HepG2 (cell line): Measurements from ENCODE around the gene KDM3A. TPM values are rescaled to one million over a fixed set of nuclear protein-coding genes. Genes with fewer than 3 reads are reported as not detected.

Experiments used
- ATF7 ChIP-seq, 2 experiments: fragments of 450-650 bp in 1 of 2; sonication (generic) in 1 of 2; formaldehyde crosslinking in 1 of 2; IDR thresholded peaks; 2 replicates each; pipeline versions ENCODE4 v1.4.0 to v1.6.1; 2016 to 2020; ENCODE audit warnings: antibody characterized with exemption in 1 of 2, mild to moderate bottlenecking in 1 of 2, missing genetic modification reagents in 1 of 2
- ATM ChIP-seq: fragments of 450-650 bp; IDR thresholded peaks from 2 replicates; pipeline ENCODE4 v1.7.1; 2017; ENCODE audit warnings: mild to moderate bottlenecking, borderline replicate concordance
- CEBPG ChIP-seq: IDR thresholded peaks from 2 replicates; pipeline ENCODE4 v1.6.1; 2016
- FOSL2 ChIP-seq: sonication (generic); formaldehyde crosslinking; IDR thresholded peaks from 2 replicates; pipeline ENCODE4 v1.4.0; 2020; ENCODE audit warnings: missing genetic modification reagents
- KAT8 ChIP-seq: IDR thresholded peaks from 2 replicates; pipeline ENCODE4 v1.6.1; 2016; ENCODE audit warnings: missing genetic modification reagents, missing compliant biosample characterization
- MTA3 ChIP-seq: sonication (generic); formaldehyde crosslinking; IDR thresholded peaks from 2 replicates; pipeline ENCODE4 v1.4.0; 2020; ENCODE audit warnings: missing genetic modification reagents
- NR1H2 ChIP-seq: sonication (generic); formaldehyde crosslinking; IDR thresholded peaks from 2 replicates; pipeline ENCODE4 v1.8.1; 2022; ENCODE audit warnings: low read depth, missing genetic modification reagents, borderline replicate concordance
- SAP130 ChIP-seq: IDR thresholded peaks from 2 replicates; pipeline ENCODE4 v1.6.1; 2016; ENCODE audit warnings: low read depth
- YEATS2 ChIP-seq: sonication (generic); formaldehyde crosslinking; IDR thresholded peaks from 2 replicates; pipeline ENCODE4 v1.4.0; 2020; ENCODE audit warnings: missing genetic modification reagents, borderline replicate concordance
- ZBTB10 ChIP-seq: sonication (generic); formaldehyde crosslinking; IDR thresholded peaks from 2 replicates; pipeline ENCODE4 v1.4.0; 2020; ENCODE audit warnings: missing genetic modification reagents, borderline replicate concordance
- ZNF18 ChIP-seq: sonication (generic); formaldehyde crosslinking; IDR thresholded peaks from 2 replicates; pipeline ENCODE4 v1.8.0; 2022; ENCODE audit warnings: mild to moderate bottlenecking, missing genetic modification reagents; ENCODE audit not compliant: insufficient replicate concordance
- ZNF3 ChIP-seq: IDR thresholded peaks from 2 replicates; pipeline ENCODE4 v1.7.0; 2017; ENCODE audit warnings: inconsistent platforms
- ZNF350 ChIP-seq: sonication (generic); formaldehyde crosslinking; IDR thresholded peaks from 2 replicates; pipeline ENCODE4 v1.4.0; 2020; ENCODE audit warnings: mild to moderate bottlenecking, low read depth, missing genetic modification reagents, borderline replicate concordance
- ZNF512 ChIP-seq: sonication (generic); formaldehyde crosslinking; IDR thresholded peaks from 2 replicates; pipeline ENCODE4 v1.4.0; 2020; ENCODE audit warnings: mild to moderate bottlenecking, missing genetic modification reagents
- ZNF670 ChIP-seq: sonication (generic); formaldehyde crosslinking; IDR thresholded peaks from 2 replicates; pipeline ENCODE4 v1.8.0; 2022; ENCODE audit warnings: mild to moderate bottlenecking, missing genetic modification reagents, borderline replicate concordance
- ZNF720 ChIP-seq: sonication (generic); formaldehyde crosslinking; IDR thresholded peaks from 2 replicates; pipeline ENCODE4 v1.4.0; 2020; ENCODE audit warnings: missing genetic modification reagents
- ZNF790 ChIP-seq: sonication (generic); formaldehyde crosslinking; IDR thresholded peaks from 2 replicates; pipeline ENCODE4 v1.8.0; 2022; ENCODE audit warnings: missing genetic modification reagents, mild to moderate bottlenecking, borderline replicate concordance
- ZSCAN20 ChIP-seq: sonication (generic); formaldehyde crosslinking; IDR thresholded peaks from 2 replicates; pipeline ENCODE4 v1.4.0; 2020; ENCODE audit warnings: missing genetic modification reagents, mild to moderate bottlenecking, borderline replicate concordance
- polyA plus RNA-seq, 8 experiments: library from polyadenylated mRNA; depleted of rRNA in 3 of 8; stranded (reverse) in 7 of 8; unstranded in 1 of 8; fragments of >200 nt; fragmentation: Illumina TruSeq in 4 of 8; extraction: Trizol in 4 of 8; gene quantifications; 2 replicates each; pipeline versions ENCODE4 v1.2.1 to v1.2.3, GENCODE V29; 2011 to 2016; ENCODE audit warnings: low read depth in 4 of 8, missing spikeins in 1 of 8, mixed read lengths in 1 of 8; ENCODE audit not compliant: insufficient read depth in 1 of 8
- total RNA-seq, 5 experiments: library from RNA; depleted of rRNA; stranded (reverse); fragments of >200 nt; fragmentation: Illumina TruSeq; extraction: Trizol; gene quantifications; 2 replicates each; pipeline ENCODE4 v1.2.3, GENCODE V29; 2016; ENCODE audit warnings: low read depth in 1 of 5
- TF ChIP-seq, protein P1 (sequence below): sonication (generic); formaldehyde crosslinking; conservative IDR thresholded peaks from 2 replicates; pipeline ENCODE4 v1.8.1; 2023; ENCODE audit warnings: missing genetic modification reagents
- TF ChIP-seq, protein P2 (sequence below): sonication (generic); formaldehyde crosslinking; IDR thresholded peaks from 2 replicates; pipeline ENCODE4 v1.4.0; 2020; ENCODE audit warnings: mild to moderate bottlenecking, low read depth, missing genetic modification reagents

The KDM3A gene
- total and polyA plus RNA-seq, 2 of the 13 experiments (the other 11 are each of a cell fraction or from before 2014, with no cell fraction given), result 21.0 to 70.2 TPM

- TF ChIP-seq ZNF18 (CRISPR knock-in tag) (peak; percentile 98), ZNF350 (CRISPR knock-in tag) (peak; percentile 100), ATM (no peak), MTA3 (no peak), ZNF512 (CRISPR knock-in tag) (peak; percentile 90; the same call in 1 of the 2 replicates), CEBPG (peak; percentile 71), ATF7 (IDR thresholded peaks at IDR 0.05) (no peak), ATF7 (CRISPR knock-in tag; IDR thresholded peaks at IDR 0.05) (peak; percentile 81), ZNF720 (CRISPR knock-in tag) (peak; percentile 54; the same call in 1 of the 2 replicates), YEATS2 (peak; percentile 91; the same call in 1 of the 2 replicates), ZBTB10 (CRISPR knock-in tag) (peak; percentile 88; the same call in 1 of the 2 replicates), ZNF790 (CRISPR knock-in tag) (peak; percentile 99), ZNF670 (peak; percentile 100), ZNF3 (CRISPR knock-in tag) (peak; percentile 89), NR1H2 (CRISPR knock-in tag) (peak; percentile 91; the same call in 1 of the 2 replicates), KAT8 (peak; percentile 93), FOSL2 (CRISPR knock-in tag) (peak; percentile 71), SAP130 (CRISPR knock-in tag) (peak; percentile 92), ZSCAN20 (CRISPR knock-in tag) (peak; percentile 89)
- TF ChIP-seq, protein P1, sequence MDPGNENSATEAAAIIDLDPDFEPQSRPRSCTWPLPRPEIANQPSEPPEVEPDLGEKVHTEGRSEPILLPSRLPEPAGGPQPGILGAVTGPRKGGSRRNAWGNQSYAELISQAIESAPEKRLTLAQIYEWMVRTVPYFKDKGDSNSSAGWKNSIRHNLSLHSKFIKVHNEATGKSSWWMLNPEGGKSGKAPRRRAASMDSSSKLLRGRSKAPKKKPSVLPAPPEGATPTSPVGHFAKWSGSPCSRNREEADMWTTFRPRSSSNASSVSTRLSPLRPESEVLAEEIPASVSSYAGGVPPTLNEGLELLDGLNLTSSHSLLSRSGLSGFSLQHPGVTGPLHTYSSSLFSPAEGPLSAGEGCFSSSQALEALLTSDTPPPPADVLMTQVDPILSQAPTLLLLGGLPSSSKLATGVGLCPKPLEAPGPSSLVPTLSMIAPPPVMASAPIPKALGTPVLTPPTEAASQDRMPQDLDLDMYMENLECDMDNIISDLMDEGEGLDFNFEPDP (CRISPR knock-in tag), result peak; percentile 100
- TF ChIP-seq, protein P2, sequence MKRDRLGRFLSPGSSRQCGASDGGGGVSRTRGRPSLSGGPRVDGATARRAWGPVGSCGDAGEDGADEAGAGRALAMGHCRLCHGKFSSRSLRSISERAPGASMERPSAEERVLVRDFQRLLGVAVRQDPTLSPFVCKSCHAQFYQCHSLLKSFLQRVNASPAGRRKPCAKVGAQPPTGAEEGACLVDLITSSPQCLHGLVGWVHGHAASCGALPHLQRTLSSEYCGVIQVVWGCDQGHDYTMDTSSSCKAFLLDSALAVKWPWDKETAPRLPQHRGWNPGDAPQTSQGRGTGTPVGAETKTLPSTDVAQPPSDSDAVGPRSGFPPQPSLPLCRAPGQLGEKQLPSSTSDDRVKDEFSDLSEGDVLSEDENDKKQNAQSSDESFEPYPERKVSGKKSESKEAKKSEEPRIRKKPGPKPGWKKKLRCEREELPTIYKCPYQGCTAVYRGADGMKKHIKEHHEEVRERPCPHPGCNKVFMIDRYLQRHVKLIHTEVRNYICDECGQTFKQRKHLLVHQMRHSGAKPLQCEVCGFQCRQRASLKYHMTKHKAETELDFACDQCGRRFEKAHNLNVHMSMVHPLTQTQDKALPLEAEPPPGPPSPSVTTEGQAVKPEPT, result peak; percentile 99
These were observed at the start of gene KDM3A (continued) for GRCh38 chr2:86440631-86441391.
